HepG2 (cell line): ENCODE measurements around the gene SPINK8. TPM values are rescaled to one million over a fixed set of nuclear protein-coding genes. Genes with fewer than 3 reads are reported as not detected.

Experiments used
- ATAC-seq: fragments of 200-7000 bp; cut with Tn5 transposase; 3 replicates; pipeline ENCODE4 v1.9.1; 2020; ENCODE audit warnings: mild to moderate bottlenecking, moderate library complexity
- BruUV-seq: library from RNA; stranded (reverse); fragments of 400-500 nt; replicated peaks from 2 replicates; lab custom pipeline; 2021; lab: Mats Ljungman, UMichigan
- CTCF ChIA-PET: fragments of 300-600 bp; formaldehyde crosslinking; extraction: SDS; loops from one replicate; lab custom pipeline; 2021; ENCODE audit warnings: low total read pairs, inconsistent platforms, low intra/inter-chr PET ratio; lab: Yijun Ruan, JAX
- POLR2A ChIA-PET: fragments of 350-600 bp; sonication (Branson Sonifier 250); formaldehyde crosslinking; loops from one replicate; lab custom pipeline; 2020; ENCODE audit warnings: antibody characterized with exemption, inconsistent platforms; lab: Yijun Ruan, JAX
- DNase-seq: peaks from one replicate; pipeline ENCODE4 v3.0.0-alpha.2; 2015; ENCODE audit warnings: low spot score
- FAIRE-seq: peaks from 3 replicates; lab custom pipeline; 2011; peaks lifted over from hg19 to GRCh38; lab: Jason Lieb, UNC
- H2AFZ ChIP-seq: one replicate; pipeline ENCODE4 v1.6.1; 2011; ENCODE audit warnings: low read length, inconsistent platforms
- H3K27ac ChIP-seq: fragments of 300-600 bp; 3 replicates; pipeline ENCODE4 v1.8.0; 2011; ENCODE audit warnings: mixed run types, mild to moderate bottlenecking, mixed read lengths, low read length, inconsistent platforms; ENCODE audit not compliant: insufficient read depth; ENCODE audit errors: extremely low read length
- H3K27me3 ChIP-seq, 2 experiments: fragments of 200-600 bp in 1 of 2; 2 replicates in 1 of 2; 3 replicates in 1 of 2; pipeline versions ENCODE4 v1.6.0 to v1.8.0; 2011; ENCODE audit warnings: low read length in 2 of 2, mild to moderate bottlenecking in 2 of 2, moderate library complexity in 2 of 2, inconsistent platforms in 1 of 2; ENCODE audit not compliant: insufficient read depth in 2 of 2, control insufficient read depth in 1 of 2
- H3K36me3 ChIP-seq, 2 experiments: fragments of 200-600 bp in 1 of 2; replicated peaks in 1 of 2; 2 replicates in 1 of 2; 3 replicates in 1 of 2; pipeline versions ENCODE4 v1.5.1 to v1.8.0; 2011; ENCODE audit warnings: low read length in 2 of 2, inconsistent platforms in 1 of 2; ENCODE audit not compliant: insufficient read depth in 2 of 2, control insufficient read depth in 1 of 2
- H3K4me1 ChIP-seq: 2 replicates; pipeline ENCODE4 v1.5.1; 2012; ENCODE audit warnings: low read length, inconsistent platforms; ENCODE audit not compliant: insufficient read depth
- H3K4me2 ChIP-seq: 2 replicates; pipeline ENCODE4 v1.6.0; 2011; ENCODE audit warnings: low read depth, low read length, inconsistent platforms
- H3K4me3 ChIP-seq, 3 experiments: fragments of 200-600 bp in 1 of 3; sonication (generic), shearing (Covaris generic) in 1 of 3; replicated peaks in 1 of 3; 2 replicates each; pipeline ENCODE4 v1.5.1; 2011 to 2016; ENCODE audit warnings: low read length in 3 of 3, inconsistent platforms in 2 of 3, low read depth in 2 of 3, mild to moderate bottlenecking in 2 of 3, control low read depth in 1 of 3, mixed read lengths in 1 of 3; ENCODE audit not compliant: insufficient read depth in 1 of 3
- H3K79me2 ChIP-seq: one replicate; pipeline ENCODE4 v1.6.1; 2011; ENCODE audit warnings: low read length, inconsistent platforms; ENCODE audit not compliant: insufficient read depth
- H3K9ac ChIP-seq: 2 replicates; pipeline ENCODE4 v1.6.0; 2011; ENCODE audit warnings: mild to moderate bottlenecking, low read depth, low read length, inconsistent platforms; ENCODE audit not compliant: insufficient read depth
- H3K9me3 ChIP-seq: 2 replicates; pipeline ENCODE4 v1.5.1; 2012; ENCODE audit warnings: mild to moderate bottlenecking, low read length
- H4K20me1 ChIP-seq: 2 replicates; pipeline ENCODE4 v1.6.0; 2011; ENCODE audit warnings: inconsistent platforms, mild to moderate bottlenecking, low read length, moderate library complexity; ENCODE audit not compliant: insufficient read depth
- AGO2 ChIP-seq: fragments of 200-400 bp; formaldehyde crosslinking; optimal IDR thresholded peaks from 2 replicates; pipeline ENCODE3; 2017; ENCODE audit warnings: mild to moderate bottlenecking, low read depth, low read length, moderate library complexity
- KAT7 ChIP-seq: IDR thresholded peaks from 2 replicates; pipeline ENCODE4 v1.6.1; 2018; ENCODE audit warnings: borderline replicate concordance, missing compliant biosample characterization
- NR2C2 ChIP-seq: sonication (generic); formaldehyde crosslinking; IDR thresholded peaks from 2 replicates; pipeline ENCODE4 v1.4.0; 2020; ENCODE audit warnings: missing genetic modification reagents, mild to moderate bottlenecking, moderate library complexity, borderline replicate concordance
- ZNF558 ChIP-seq: sonication (generic); formaldehyde crosslinking; IDR thresholded peaks from 2 replicates; pipeline ENCODE4 v1.9.0; 2022; ENCODE audit warnings: mild to moderate bottlenecking, missing genetic modification reagents, borderline replicate concordance
- ZNF850 ChIP-seq: sonication (generic); formaldehyde crosslinking; conservative IDR thresholded peaks from 2 replicates; pipeline ENCODE4 v1.9.0; 2021; ENCODE audit warnings: mild to moderate bottlenecking, missing genetic modification reagents
- ZSCAN12 ChIP-seq: sonication (generic); formaldehyde crosslinking; IDR thresholded peaks from 2 replicates; pipeline ENCODE4 v1.9.0; 2021; ENCODE audit warnings: mild to moderate bottlenecking, missing genetic modification reagents
- WGBS: methylation state at CpG from one replicate; pipeline ENCODE4 v1.1.6; 2017; ENCODE audit warnings: low lambda C conversion rate; 5-methylcytosine and 5-hydroxymethylcytosine counted together
- in situ Hi-C: cut with HindIII; loops from 2 replicates; pipeline ENCODE4 v1.10.0; 2017; ENCODE audit warnings: low pct_unique_long_range_greater_than_20kb; ENCODE audit not compliant: extremely low pct_ligation_motif_present
- intact Hi-C: fragments of 100-400 bp; cut with micrococcal nuclease; formaldehyde crosslinking; loops from one replicate; pipeline ENCODE4 v1.10.0; 2022; ENCODE audit not compliant: unreplicated experiment
- polyA plus RNA-seq, 8 experiments: library from polyadenylated mRNA; depleted of rRNA in 3 of 8; stranded (reverse) in 7 of 8; unstranded in 1 of 8; fragments of >200 nt; fragmentation: Illumina TruSeq in 4 of 8; extraction: Trizol in 4 of 8; gene quantifications; 2 replicates each; pipeline versions ENCODE4 v1.2.1 to v1.2.3, GENCODE V29; 2011 to 2016; ENCODE audit warnings: low read depth in 4 of 8, missing spikeins in 1 of 8, mixed read lengths in 1 of 8; ENCODE audit not compliant: insufficient read depth in 1 of 8
- total RNA-seq, 5 experiments: library from RNA; depleted of rRNA; stranded (reverse); fragments of >200 nt; fragmentation: Illumina TruSeq; extraction: Trizol; gene quantifications; 2 replicates each; pipeline ENCODE4 v1.2.3, GENCODE V29; 2016; ENCODE audit warnings: low read depth in 1 of 5
- TF ChIP-seq, protein P1 (sequence below): sonication (generic); formaldehyde crosslinking; IDR thresholded peaks from 2 replicates; pipeline ENCODE4 v1.9.0; 2022; ENCODE audit warnings: missing genetic modification reagents, mild to moderate bottlenecking, borderline replicate concordance
- TF ChIP-seq, protein P2 (sequence below): sonication (generic); formaldehyde crosslinking; IDR thresholded peaks from 2 replicates; pipeline ENCODE4 v1.8.0; 2022; ENCODE audit warnings: missing genetic modification reagents, mild to moderate bottlenecking, inconsistent platforms, borderline replicate concordance

Gene SPINK8
- total and polyA plus RNA-seq, 2 of the 13 experiments (the other 11 are each of a cell fraction or from before 2014, with no cell fraction given) = not detected

- Histone ChIP-seq H4K20me1 (no peaks in the 10 kb centered on the region), H3K4me2 (no peak overlapping the region), H3K36me3 (peaks cover 3 to 11% of the 10 kb centered on the region in 2 experiments; a peak in 3 of 5 replicates), H3K27ac (no peak overlapping the region), H3K9ac (no peak overlapping the region), H2AFZ (no peak overlapping the region), H3K4me1 (no peaks in the 10 kb centered on the region), H3K79me2 (no peaks in the 10 kb centered on the region), H3K27me3 (no peaks in the 10 kb centered on the region; a peak in 1 of 5 replicates), H3K9me3 (no peaks in the 10 kb centered on the region), H3K4me3 (no peak overlapping the region)
- ATAC-seq = no peak
- WGBS = 94% methylated on average over 23 of the region's 38 CpGs
- no TSS peak for BruUV-seq
- peak; percentile 93; the same call in 1 of the 2 replicates for TF ChIP-seq ZNF850 (CRISPR knock-in tag)
- TF ChIP-seq AGO2 = peak; percentile 82
- TF ChIP-seq, protein P1, sequence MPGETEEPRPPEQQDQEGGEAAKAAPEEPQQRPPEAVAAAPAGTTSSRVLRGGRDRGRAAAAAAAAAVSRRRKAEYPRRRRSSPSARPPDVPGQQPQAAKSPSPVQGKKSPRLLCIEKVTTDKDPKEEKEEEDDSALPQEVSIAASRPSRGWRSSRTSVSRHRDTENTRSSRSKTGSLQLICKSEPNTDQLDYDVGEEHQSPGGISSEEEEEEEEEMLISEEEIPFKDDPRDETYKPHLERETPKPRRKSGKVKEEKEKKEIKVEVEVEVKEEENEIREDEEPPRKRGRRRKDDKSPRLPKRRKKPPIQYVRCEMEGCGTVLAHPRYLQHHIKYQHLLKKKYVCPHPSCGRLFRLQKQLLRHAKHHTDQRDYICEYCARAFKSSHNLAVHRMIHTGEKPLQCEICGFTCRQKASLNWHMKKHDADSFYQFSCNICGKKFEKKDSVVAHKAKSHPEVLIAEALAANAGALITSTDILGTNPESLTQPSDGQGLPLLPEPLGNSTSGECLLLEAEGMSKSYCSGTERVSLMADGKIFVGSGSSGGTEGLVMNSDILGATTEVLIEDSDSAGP (CRISPR knock-in tag) = 0 out of 2 replicates have a peak, but pooled peaks have one; percentile 6
- TF ChIP-seq, protein P2, sequence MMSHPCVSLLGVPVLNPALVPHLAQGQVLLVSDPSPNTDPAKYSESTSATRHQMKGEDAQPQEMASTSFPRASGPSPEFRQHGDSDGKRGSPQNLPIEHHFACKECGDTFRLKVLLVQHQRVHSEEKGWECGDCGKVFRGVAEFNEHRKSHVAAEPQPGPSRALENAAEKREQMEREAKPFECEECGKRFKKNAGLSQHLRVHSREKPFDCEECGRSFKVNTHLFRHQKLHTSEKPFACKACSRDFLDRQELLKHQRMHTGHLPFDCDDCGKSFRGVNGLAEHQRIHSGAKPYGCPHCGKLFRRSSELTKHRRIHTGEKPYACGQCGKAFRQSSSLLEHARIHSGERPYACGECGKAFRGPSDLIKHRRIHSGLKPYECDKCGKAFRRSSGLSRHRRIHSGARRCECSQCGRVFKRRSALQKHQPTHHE (CRISPR knock-in tag) = no peak
- TF ChIP-seq NR2C2 = no peak
- TF ChIP-seq KAT7 (CRISPR knock-in tag) = no peak
- no peak for TF ChIP-seq ZNF558
- TF ChIP-seq ZSCAN12 (CRISPR knock-in tag) = no peak
- ChIA-PET POLR2A (interaction anchor here (0.7 to 1.1 kb wide), 2 partner anchors 168 kb away, joined by 3 read pairs; partner anchors contain the start of genes CCDC51 and TMA7), CTCF (interaction anchor here (4.6 kb wide), 1 partner anchor 163 kb away, joined by 76 read pairs; no protein-coding TSS in a partner anchor)
- FAIRE-seq = no peak
- intact Hi-C loops = loop anchor here (5.0 kb wide), 1 partner anchor 235 kb away; no protein-coding TSS in a partner anchor
- no peak for DNase-seq
- in situ Hi-C loops = loop anchor here (5.0 kb wide), 1 partner anchor 165 kb away; no protein-coding TSS in a partner anchor
Observed at GRCh38 chr3:48271763-48272498, 61.5 kb downstream of the SPINK8 start.
